HG02973 (cell line): ENCODE measurements around the gene KEAP1.
"Not testable (repeated sequence)": the region's sequence is repeated elsewhere in the genome, so short reads cannot be mapped to it uniquely, and the experiment has no call there.

ENCODE experiments used
- ATAC-seq: cut with Tn5 transposase; IDR thresholded peaks from one replicate; pipeline ENCODE4 v1.9.1; 2021; ENCODE audit warnings: moderate library complexity; ENCODE audit not compliant: unreplicated experiment

KEAP1 gene

DNA sequence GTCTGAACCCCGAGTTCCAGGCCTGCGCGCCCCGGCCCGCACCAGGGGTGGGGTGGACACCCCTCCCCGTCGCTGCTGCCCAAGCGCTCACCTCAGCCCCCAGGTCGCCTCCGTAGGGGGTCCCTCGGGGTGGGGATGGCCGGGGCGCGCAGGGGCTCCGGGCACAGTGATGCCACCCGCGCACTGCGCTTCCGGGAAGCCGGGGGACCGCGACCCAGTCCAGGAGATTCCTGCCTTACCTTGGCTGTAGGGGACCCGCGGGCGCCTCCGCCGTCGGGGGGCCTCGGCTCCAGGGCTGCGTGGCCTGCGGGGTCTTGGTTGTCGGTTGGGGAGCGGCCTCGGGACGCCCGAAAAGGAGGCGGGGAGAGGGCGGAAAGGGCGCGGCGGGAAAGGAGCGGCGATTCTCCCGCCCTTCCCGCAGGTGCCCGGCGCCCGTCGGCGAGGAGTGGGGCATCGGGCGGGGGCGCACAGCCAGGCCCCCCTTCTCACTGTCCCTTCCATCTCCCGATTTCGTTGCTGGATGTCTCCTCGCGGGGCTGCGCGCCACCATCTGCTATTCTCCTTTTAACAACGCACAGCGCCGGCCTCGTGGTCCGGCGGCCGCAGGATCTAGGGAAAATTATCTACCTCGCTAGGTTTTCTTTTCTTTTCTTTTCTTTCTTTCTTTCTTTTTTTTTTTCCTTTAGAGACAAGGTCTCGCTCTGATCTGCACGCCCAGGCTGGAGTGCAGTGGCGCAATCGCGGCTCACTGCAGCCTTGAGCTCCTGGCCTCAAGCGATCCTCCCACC lies at the start of gene KEAP1:
Gene KEAP1 (minus strand): TSS at position 355 of the 788 bp plus-strand sequence. CDS start 3,323 bp downstream, outside the sequence.
- no peak for ATAC-seq

DNA sequence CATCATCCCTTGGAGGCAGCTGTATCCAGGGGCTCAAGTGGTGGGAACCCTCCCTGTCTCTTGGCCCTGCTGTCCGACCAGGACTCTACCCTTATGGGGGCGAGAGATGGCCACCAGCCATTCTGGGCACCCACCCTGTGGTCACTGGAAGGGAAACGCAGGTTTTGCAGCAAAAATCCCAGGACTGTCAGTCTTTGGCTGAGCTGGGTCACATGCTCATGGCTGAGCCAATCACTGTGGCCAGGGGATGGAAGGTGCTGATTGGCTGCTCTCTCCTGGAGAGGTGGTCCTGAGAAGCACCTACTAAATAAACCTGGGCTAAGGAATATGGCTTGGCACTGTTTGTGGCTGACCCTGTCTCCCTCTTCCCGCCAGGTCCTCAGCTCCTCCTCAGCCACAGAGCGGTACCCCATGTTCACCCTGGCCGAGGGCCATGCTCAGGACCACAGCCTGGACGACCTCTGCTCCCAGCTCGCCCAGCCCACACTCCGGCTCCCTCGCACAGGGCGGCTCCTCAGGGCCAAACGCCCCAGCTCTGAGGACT lies 49.4 kb upstream of the KEAP1 start:
- no peak for ATAC-seq

DNA sequence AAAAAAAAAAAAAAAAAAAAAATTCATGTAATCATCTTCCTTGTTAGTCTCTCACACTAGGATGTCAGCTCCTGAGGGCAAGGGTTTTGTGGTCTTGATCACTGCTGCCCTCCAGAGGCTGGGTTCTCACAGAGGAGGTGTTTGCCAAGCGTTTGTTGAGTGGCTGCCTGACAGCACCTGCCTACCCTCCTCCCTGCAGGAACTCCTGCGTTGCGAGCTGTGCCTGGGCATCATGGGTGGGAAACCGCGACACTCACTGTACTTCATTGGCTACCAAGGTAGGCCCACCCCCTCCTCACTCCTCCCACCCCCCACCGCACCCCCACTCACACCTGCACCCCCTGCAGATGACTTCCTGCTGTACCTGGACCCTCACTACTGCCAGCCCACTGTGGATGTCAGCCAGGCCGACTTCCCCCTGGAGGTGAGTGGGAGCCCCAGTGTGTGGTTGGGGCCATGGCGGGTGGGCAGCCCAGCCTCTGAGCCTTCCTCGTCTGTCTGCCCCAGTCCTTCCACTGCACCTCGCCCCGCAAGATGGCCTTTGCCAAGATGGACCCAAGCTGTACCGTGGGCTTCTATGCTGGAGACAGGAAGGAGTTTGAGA lies 48.6 kb upstream of the KEAP1 start:
- ATAC-seq = no peak

DNA sequence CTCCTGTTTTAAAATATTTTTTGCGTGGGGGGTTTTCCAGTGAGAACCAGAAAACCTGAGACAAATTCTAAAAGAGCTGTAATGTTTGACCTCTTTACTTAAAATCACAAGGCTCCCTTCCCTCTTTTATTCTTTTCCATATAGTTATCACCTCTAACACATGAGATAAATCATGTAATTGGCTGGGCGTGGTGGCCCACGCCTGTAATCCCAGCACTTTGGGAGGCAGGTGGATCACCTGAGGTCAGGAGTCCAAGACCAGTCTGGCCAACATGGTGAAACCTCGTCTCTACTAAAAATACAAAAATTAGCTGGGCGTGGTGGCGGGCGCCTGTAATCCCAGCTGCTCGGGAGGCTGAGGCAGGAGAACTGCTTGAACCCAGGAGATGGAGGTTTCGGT lies 47.9 kb upstream of the KEAP1 start:
- ATAC-seq = not testable (repeated sequence)

DNA sequence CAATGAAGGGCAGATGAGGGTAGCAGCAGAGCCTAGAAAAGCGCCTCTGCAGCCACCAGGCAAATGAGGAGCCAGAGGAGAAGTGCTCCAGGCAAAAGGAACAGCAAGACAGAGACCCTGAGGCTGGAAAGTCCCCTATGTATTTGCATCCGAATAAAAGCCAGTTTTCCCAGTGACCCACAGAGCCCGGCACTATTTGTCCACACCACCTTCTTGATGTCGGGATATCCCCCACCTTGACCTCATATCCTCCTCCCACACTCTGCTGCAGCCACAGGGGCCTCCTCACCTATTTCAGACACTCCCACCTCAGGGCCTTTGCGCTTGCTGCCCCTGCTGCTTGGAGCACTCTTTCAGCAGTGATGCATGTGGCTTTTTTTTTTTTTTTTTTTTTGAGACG lies 47.2 kb upstream of the KEAP1 start:
- no peak for ATAC-seq

GRCh38 chr19:10549733-10550132 lies 46.6 kb upstream of the KEAP1 start:
- no peak for ATAC-seq

GRCh38 chr19:10548746-10549276 lies 45.7 kb upstream of the KEAP1 start:
- no peak for ATAC-seq

- no peak for ATAC-seq
Observed at GRCh38 chr19:10546817-10547216, 43.7 kb upstream of the KEAP1 start.

- ATAC-seq = no peak
Observed at GRCh38 chr19:10544753-10545251, 41.6 kb upstream of the KEAP1 start.

GRCh38 chr19:10544242-10544752 lies 41.1 kb upstream of the KEAP1 start:
- no peak for ATAC-seq

DNA sequence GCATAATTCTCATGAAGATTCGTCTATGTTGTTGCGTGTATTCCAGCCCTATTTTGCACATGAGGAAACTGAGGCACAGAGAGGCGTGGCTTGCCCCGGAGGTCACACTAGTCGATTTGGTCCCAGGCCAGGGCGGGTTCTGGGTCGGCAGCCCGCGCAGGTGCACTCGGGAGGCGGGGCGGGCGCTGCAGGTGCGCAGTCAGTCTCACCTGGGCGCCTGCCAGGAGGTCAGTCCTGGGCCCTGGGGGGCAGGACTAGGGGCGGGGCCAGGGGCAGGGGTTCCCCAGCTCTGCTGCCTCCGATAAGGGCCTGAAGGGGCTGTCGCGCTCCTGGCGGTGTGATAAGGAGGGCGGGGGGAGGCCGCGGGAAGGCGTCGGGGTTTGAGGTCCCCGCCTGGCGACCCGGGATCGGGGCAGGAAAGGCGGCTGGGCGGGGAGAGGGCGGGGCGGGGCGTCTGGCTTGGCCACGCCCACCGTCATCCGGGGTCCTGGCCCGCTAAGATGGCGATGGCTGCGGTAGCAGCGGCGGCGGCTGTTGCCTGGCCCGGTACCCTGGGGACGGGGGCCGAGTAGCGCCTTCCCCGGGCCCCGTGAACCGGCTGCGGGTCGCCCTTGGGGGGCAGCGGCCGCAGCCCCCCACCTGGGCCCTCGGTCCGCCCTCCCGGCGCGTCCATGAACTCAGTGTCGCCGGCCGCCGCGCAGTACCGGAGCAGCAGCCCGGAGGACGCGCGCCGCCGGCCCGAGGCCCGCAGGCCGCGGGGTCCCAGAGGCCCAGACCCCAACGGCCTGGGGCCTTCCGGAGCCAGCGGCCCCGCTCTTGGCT lies 40.5 kb upstream of the KEAP1 start, which contains the start of gene ATG4D:
Gene ATG4D (plus strand): TSS at position 485 of the 822 bp plus-strand sequence. CDS start 187 bp downstream, at position 672.
- ATAC-seq = peak; percentile 65

- no peak for ATAC-seq
Observed at GRCh38 chr19:10543059-10543419, 39.9 kb upstream of the KEAP1 start.

GRCh38 chr19:10539016-10539415 lies 35.9 kb upstream of the KEAP1 start:
- ATAC-seq = not testable (repeated sequence)

DNA sequence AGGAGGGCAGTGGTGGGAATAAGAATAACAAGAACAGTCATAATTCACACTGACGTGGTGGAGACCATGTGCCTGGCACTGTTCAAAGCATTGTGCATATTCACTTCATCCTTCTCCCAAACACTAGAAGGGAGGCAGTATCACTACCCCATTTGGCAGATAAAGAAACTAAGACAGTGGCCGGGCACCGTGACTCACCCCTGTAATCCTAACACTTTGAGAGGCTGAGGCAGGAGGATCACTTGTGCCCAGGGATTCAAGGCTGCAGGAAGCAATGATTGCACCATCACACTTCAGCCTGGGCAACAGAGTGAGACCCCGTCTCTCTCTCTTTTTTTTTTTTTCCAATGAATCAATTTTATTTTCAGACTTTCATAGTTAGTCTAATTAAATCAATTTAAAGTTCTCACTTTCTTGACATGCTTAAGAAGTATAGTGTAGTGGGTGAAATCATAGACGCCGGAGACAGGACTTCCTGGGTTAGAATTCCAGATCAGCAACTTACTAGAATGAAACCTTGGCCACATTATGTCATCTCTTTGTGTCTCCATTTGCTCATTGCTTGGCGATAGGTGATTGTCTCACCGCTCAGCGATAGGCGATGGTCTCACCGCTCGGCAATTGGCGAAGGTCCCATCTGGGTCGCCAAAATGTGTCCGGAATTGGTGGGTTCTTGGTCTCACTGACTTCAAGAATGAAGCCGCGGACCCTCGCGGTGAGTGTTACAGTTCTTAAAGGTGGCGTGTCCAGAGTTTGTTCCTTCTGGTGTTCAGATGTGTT lies 35.2 kb upstream of the KEAP1 start:
- ATAC-seq = no peak

GRCh38 chr19:10537668-10538067 lies 34.5 kb upstream of the KEAP1 start:
- ATAC-seq = no peak

DNA sequence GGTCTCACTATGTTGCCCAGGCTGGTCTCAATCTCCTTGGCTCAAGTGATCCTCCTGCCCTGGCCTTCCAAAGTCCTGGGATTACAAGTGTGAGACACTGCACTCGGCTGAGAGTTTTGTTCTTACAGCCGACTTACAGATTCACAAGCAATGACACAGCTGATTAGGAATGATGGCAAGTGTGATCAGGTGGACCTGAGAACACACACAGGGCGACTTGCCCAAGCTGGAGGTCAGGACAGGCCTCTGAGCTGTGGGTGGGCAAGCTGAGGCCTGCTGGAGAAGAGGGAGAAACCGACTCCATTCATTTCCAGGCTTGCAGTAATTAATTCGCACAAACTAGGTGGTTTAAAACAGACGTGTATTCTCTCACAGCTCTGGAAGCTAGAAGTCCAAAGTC lies 32.5 kb upstream of the KEAP1 start:
- ATAC-seq = no peak

DNA sequence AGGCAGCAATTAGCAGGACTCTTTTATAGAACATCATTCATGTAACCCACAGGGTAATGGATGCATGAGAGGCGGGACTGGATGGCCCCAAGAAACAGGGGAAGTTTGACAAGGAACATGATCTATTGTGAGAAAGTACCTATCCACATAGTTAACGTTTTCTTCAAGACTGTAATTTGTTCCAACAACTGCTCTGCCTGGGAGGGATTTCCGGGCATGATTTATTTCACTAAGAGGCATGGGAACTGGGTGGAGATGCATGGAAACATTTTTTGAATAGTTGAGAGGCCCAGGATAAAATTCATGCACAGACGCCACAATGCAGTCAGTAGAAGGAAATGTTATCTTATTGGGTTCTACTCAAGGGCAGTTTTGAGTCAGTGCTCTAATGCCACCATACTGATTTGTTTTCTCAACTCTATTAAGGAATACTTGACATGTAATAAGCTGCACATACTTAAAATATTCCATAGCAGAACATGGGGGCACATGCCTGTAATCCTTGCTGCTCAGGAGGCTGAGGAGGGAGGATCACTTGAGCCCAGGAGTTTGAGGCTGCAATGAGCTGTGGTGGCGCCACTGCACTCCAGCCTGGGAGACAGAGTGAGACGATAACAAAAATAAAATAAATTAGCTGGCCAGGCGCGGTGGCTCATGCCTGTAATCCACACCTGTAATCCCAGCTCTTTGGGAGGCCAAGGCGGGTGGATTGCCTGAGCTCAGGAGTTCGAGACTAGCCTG lies 30.7 kb upstream of the KEAP1 start:
- ATAC-seq = no peak

- ATAC-seq = no peak
Observed at GRCh38 chr19:10532457-10532856, 29.3 kb upstream of the KEAP1 start.

DNA sequence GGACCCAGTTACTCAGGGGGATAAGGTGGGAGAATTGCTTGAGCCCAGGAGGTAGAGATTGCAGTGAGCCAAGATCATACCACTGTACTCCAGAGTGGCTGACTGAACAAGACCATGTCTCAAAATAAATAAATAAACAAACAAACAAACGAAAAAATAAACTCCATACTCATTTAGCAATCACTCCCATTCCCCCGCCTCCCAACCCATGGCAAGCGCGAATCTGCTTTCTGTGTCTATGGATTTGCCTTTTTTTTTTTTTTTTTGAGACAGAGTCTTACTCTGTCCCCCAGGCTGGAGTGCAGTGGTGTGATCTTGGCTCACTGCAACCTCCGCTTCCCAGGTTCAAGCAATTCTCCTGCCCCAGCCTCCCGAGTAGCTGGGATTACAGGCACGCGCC lies 23.7 kb upstream of the KEAP1 start:
- ATAC-seq = not testable (repeated sequence)
